Putamen (tissue), 1 donor: Measurements from ENCODE around the gene STMN3.
"Not testable (repeated sequence)": the region's sequence is repeated elsewhere in the genome, so short reads cannot be mapped to it uniquely, and the experiment has no call there.

Experiments used
- DNase-seq: peaks from one replicate; pipeline ENCODE4 v3.0.0-alpha.2; 2016; ENCODE audit warnings: low spot score

STMN3 gene

DNA sequence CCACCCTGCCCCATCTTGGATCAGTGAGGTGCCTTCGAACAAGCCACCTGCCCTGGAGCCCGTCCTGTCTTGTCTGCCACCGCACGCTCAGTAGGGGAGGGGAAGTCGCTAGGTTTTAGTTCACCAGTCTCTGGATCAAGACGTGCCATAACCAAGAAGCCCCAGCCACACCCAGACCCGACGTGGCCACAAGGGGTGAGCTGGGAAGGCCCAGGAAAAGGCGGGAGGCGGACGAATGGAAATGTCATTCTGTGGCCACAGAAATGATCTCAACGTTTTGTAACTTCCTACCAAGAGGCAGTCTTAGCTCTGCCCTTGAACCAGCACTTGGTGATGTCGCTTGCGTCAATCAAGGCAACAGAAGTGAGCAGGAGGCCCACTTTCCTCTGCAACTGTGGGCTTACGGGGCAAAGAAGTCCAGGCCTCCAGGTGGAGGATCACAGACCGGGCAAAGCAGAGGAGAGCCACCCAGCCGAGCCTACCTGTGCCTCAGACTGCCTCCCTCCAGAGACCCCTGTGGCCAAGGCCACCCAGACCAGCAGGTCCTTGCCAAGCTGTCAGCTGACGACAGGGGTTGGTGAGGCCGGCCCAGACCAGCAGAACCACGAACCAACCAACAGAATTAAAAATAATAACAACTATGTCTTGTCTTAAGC, 40.8 kb downstream of the STMN3 start:
- no peak for DNase-seq

DNA sequence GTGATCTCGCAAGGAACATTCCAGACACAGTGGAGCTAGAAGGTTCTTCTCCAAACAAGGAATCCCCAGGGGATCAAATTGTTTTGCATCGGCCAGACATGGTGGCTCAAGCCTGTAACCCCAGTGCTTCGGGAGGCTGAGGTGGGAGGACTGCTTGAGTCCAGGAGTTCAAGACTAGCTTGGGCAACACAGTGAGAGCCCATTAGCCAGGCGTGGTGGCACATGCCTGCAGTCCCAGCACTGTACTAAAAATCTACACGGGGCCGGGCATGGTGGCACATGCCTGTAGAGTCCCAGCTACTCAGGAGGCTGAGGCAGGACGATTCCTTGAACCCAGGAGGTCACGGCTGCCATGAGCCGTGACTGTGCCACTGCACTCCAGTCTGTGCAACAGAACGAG, 41.6 kb downstream of the STMN3 start:
- no peak for DNase-seq

DNA sequence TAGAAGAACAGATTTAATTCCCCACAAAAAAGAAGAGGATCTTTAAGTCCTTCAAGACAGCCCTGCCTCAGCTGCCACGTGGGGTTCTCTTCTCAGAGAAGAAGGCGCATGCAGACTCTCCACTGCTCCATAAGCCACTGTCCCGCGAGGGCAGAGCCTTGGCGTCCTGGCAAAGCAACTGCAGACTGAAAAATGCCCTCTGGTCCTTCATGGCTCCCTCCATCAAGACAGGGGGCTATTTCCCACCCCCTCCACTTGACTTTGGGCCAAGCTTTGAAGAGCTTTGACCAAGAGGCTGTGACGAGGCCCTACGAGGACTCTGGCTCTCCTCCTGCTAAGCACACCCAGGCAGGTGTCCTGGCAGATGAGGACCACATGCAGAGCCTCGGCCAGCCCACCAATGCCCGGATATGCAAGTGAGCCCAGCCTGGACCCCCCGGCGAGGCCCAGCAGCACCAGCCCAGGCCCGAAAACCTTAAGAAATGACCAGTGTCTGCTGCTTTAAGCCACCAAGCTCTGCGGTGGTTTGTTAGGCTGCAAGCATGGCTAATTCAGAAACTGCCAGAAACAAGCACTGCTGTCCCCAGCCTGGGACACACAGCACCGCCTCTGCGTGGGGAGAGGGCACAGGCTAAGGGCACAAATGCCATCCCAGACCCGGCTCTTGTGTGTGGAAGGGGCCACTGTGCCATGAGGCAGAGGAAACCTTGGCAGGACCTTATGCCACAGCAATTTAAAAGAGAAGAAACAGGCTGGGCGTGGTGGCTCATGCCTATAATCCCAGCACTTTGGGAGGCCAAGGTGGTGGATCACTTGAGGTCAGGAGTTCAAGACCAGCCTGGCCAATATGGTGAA, 42.4 kb downstream of the STMN3 start:
- no peak for DNase-seq

DNA sequence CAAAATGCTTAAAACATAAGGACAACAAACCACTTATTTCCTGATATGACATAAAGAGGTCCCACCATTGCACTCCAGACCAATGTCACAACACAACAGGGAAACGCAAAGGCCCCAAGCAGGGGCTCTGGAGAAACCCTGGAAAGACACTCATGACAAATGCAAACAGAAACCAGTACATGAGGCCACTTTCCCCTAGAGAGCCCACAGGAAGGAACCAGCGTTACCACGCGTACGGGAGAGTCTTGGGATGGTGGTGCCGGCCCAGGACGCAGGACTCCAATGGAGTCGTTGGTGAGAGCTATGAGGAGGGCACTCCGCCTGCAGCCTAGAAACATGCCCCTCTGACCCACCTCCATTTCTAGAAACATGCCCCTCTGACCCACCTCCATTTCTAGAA, 46.5 kb downstream of the STMN3 start:
- DNase-seq = no peak

DNA sequence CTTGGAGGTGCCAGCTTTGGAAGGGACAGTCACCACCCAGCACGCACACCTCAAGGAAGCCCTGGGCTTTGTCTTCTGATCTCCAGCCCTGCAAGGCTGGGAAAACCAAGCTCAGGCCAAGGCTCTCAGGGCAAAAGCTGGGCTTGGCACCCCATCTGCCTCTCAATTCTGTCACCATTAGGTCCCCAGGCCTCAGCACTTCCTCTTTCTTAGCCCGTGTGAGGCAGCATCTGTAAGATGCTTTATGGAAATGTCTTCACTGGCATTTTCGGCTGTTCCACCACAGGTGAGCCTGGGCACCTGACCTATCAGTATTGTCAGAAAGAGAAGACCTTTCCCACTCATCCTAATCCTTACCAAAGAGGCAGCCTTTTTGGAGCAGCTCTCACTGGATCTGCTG, 50.9 kb downstream of the STMN3 start:
- no peak for DNase-seq

DNA sequence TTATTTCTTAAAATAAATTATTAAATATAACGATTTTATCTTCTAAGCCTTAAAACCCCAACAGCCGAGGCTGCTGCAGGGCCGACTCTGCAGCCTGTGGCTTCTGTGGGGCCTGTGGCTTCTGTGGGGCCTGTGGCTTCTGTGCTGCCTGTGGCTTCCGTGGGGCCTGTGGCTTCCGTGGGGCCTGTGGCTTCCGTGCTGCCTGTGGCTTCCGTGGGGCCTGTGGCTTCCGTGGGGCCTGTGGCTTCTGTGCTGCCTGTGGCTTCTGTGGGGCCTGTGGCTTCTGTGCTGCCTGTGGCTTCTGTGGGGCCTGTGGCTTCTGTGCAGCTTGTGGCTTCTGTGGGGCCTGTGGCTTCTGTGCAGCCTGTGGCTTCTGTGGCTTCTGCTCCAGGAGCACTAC, 51.5 kb downstream of the STMN3 start:
- DNase-seq = not testable (repeated sequence)

DNA sequence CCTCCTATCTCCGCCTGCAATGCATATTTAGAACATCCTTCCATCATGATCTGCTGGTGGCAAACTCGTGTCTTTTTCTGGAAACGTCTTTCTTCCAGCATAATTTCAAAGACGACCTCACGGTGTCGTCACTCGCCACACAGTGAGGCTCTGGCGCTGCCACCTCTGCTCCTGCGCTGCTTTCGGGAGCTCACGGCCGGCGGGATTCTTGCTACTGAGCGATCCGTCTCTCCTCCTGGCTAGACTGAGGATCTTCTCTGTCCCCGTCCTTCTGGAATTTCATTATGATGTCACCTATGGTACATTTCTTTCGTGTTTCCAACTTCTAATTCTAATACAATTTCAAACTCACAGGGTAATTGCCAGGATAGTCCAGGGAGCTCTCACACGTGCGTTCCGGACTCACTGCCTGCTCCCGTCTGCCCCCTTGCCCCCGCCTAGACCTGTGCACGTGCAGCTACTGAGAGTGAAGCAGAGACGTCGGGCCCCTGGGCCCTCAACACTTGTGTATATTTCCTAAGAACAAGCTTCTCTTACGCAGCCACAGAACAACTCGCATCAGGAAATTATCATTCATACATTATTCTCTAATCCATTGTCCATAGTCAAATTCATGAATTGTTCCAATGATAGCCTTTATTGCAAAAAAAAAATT, 53.7 kb downstream of the STMN3 start:
- no peak for DNase-seq

DNA sequence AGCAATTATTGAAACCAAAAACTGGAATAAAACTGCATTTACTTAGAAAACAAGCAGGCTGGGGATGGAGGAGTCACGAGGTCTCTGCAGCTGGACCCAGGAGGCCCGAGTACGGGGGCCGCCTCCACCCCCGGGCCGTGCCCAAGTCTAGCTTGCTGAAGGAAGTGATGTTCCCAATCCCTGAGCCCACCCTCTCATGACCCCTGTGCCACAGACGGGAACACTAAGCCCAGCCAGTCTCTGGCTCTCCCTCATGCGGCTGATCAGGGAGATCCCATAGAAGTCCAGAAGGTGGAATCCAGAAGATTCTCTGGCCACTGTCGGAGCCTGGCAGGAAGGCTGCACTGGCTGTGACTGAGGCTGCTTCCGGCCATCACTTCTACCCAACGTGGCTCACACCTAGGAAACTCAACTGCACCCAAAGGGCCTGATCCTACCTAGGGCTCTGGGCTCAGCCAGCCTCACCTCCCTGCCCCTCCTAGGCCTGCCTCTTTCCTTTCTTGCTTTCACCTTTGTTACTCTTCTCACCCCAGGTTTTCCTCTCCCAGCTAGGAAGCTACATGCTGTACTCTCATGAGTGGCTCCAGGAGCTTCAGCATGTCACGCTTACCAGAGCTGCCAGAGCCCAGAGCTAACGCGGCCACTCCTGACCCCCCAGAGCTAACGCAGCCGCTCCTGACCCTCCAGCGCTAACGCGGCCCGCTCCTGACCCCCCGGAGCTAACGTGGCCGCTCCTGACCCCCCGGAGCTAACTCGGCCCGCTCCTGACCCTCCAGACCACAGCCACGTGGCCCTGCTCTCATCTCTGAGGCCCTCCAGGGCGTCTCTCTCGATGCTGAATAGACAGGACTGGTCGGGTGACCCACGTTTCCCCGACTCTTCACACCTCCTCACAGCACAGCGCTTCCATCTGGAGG, 54.5 kb downstream of the STMN3 start:
- no peak for DNase-seq

DNA sequence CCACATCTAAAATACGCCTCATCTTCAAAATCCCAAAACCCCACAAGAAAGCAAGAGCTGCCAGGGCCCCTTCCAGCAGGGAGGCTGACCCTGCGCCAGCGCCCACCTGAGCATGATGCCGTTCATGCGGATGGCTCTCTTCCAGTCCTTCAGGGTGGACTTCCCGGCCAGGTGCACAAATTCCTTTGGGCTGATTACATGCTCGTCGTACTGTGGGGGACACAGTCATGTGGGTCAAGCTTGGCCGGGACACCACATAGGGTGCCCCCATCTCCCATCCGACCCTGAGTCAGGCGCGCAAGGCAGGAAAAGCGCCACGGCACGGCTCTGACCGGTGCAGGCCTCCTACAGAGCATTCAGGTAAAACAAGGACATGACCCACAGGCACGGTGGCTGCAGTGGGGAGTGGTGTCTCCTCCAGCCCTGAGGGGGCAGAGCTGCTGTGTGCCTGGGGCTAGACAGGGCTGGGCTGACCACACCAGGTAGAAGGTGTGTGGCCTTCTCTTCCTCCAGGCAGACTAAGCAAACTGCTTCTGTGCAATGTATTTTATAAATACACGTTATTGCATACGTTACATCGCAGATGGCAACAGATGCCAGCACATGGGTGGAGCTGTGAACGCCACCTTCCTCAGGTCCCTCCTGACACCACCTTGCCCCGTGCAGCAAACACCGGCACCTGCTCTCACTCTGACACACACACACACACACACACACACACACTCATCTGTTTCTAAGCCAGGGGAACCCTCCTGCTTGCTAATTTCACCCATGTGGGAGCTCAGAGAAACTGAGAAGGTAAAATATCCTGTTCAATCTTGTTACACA, 55.4 kb downstream of the STMN3 start:
- no peak for DNase-seq

DNA sequence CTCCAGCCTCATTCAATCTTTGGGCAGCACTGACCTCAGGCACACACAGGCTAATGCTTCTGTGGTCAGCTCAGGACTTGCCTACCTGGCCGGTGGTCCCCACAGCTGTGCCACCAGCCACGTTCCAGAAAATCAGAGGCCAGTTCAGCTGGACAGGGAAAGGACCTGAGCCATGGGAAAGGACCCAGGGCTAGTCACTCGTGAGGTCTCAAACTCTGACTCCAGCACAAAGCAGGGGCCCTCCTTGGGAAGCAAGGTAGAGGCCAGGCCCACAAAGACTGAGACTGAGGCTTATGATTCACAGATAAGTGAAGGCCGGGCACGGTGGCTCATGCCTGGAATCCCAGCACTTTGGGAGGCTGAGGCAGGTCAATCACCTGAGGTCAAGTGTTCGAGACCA, 56.8 kb downstream of the STMN3 start:
- no peak for DNase-seq

DNA sequence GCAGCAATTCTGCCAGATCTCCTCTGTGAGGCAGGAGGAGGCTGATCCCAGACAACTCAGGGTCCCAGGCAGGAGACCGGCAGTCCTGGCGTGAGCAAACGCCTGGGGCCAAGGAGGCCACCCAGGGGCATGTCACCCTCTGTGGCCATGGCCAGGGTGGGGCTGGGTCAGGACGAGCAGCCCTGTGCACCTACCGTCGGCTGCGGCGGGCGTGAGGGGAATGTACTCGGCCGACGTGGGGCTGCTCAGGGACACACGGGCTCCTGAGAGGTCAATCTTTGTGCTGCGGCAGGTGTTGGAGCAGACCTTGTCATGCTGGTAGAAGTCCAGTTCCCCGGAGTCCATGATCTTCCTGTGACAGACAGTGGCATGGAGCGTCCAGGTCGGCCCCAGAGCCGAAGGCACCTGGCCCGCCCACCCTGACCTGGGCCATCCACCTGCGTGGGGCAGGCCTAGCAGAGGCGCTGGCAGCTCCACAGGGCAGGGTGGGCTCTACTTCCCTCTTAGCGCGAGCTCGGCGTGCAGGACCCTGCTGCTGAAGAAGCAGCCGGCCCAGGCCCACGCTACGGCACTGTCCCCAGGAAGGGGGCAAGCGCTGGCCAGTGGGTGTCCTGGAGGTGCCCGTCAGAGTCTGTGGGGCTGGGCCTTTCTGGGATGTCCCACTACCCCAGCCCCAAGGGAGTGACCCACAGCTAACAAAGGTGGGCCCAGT, 57.7 kb downstream of the STMN3 start:
- no peak for DNase-seq

DNA sequence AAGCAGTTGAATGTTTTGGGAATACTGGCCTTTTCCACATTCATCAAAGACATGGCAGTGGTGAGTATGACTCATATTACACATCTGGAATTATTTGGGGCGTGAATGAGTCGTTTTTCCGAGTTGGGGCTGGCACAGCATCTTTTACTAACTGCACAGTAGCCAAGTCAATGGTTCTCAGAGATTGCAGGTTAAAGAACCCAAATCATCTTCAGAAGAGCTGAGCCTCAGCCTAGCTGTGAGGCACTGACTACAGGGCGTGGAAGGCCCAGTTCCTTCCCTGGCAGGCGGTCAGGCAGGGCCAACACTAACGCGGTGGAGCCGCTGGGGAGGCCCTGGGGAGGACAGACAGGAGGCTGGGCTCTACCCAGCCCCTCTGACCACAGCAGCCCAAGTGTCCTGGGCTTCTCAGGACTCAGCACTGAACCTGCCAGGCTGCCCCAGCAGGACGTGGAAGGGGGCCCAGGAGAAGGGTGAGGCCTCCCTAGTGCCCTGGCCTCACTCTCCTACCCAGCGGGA, 59.1 kb downstream of the STMN3 start:
- DNase-seq = no peak

DNA sequence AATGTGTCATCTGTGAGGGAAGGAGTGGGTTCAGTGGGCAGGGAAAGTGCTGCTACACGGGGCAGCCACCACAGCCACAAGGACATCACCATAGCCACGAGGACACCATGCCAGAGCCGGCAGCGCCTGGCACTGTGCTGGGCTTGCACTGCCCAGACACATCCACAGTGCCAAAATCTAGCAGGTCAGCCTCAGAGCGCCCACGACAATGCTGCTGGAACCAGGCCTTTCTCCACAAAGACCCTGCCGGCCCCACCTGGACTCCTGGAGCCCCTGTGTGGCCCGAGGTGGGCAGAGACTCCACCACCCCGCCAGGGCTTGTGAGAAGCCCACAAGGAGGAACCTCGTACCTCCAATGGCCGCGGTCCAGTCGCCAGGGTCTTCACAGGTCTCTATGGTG, 60.6 kb downstream of the STMN3 start:
- no peak for DNase-seq

DNA sequence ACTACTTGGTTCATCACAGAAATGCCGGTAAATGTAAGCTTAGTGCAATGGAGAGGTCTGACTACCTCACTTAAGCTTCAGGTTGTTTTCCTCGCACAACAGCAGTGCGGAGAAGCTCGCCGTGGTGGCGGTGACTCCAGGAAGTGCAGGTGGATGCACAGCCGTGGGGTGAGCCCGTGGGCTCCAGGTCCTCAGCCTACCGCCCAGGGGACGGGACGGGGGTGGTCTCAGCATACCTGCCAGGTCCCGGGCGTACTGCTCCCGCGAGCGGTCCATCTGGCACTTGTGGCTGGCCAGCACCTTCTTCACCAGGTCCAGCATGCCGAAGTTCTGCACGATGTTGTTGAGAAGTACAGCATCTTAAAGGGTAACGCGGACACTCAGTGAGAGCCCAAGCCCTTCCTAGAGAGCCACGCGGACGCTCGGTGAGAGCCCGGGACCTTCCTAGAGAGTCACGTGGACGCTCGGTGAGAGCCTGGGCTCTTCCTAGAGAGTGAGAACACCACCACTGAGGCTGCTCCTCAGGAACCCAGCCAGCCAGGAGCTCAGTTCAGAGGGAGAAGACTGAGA, 61.4 kb downstream of the STMN3 start:
- no peak for DNase-seq

DNA sequence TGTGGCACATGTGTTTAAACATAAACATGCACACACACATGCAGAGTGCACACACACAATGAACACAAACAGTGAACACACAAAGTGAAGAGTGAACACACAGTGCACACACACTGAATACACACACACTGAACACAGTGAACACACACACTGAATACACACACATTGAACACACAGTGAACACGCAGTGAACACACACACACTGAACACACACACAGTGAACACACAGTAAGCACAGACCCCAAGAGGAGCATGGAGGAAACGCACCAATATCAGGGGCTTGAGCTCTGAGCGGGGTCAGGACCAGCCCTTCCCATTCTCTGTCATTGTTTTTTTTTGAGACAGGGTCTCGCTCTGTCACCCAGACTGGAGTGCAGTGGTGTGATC, 62.1 kb downstream of the STMN3 start:
- no peak for DNase-seq

DNA sequence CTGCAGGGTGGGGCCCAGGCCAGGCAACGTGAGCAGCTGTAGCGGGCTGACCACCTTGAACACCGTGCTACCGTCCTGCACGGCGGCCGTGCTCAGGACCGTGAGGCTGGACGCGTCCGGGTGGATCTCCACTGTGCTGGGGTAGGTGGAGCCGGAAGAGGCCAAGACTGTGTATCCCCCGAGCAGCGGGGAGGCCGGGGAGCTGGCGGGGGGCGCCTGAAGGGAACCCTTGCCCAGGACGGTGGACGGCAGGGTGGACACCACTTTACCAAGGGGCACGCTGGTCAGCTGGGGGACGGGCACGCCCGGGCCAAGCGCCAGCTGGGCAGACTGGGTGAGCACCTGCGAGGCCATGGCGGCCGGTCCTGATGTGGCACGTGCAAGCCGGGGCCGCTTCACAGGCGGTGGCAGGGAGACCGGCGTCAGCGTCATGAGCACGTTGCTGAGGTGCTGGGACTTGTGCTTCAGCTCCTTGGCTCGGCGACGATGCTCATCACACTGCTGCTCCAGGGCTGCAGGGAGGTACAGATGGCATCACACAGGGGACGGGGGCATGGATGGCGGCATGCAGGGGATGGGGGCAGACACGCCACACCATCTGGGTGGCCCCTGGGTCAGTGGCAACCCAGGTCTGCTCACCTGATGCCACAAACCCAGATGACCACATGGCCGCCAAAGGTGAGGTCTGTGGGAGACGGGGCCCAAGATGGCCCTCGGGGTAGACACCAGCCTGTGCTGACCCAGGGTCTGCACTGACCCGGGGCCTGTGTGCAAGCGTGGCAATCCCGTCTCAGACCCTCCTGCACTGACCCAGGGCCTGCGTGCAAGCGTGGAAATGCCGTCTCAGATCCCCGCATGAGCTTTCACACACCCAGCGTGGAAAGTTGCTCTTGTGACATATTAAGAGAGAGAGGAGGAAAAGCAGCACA, 62.7 kb downstream of the STMN3 start:
- no peak for DNase-seq
